Measurements from ENCODE around the gene TNIP2. TPM values are rescaled to one million over a fixed set of nuclear protein-coding genes. Genes with fewer than 3 reads are reported as not detected.

TNIP2 gene
- total and polyA plus RNA-seq, 4 donors = 10.5 to 20.7 (median 13.5) TPM

GRCh38 chr4:2722033-2722432 is 34.1 kb downstream of the TNIP2 start (continued):
- TF ChIP-seq, protein P1, sequence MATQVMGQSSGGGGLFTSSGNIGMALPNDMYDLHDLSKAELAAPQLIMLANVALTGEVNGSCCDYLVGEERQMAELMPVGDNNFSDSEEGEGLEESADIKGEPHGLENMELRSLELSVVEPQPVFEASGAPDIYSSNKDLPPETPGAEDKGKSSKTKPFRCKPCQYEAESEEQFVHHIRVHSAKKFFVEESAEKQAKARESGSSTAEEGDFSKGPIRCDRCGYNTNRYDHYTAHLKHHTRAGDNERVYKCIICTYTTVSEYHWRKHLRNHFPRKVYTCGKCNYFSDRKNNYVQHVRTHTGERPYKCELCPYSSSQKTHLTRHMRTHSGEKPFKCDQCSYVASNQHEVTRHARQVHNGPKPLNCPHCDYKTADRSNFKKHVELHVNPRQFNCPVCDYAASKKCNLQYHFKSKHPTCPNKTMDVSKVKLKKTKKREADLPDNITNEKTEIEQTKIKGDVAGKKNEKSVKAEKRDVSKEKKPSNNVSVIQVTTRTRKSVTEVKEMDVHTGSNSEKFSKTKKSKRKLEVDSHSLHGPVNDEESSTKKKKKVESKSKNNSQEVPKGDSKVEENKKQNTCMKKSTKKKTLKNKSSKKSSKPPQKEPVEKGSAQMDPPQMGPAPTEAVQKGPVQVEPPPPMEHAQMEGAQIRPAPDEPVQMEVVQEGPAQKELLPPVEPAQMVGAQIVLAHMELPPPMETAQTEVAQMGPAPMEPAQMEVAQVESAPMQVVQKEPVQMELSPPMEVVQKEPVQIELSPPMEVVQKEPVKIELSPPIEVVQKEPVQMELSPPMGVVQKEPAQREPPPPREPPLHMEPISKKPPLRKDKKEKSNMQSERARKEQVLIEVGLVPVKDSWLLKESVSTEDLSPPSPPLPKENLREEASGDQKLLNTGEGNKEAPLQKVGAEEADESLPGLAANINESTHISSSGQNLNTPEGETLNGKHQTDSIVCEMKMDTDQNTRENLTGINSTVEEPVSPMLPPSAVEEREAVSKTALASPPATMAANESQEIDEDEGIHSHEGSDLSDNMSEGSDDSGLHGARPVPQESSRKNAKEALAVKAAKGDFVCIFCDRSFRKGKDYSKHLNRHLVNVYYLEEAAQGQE (IDR thresholded peaks at IDR 0.05) = no peak
- TF ChIP-seq JUND (IDR thresholded peaks at IDR 0.05) (no peak), FOXA1 (IDR thresholded peaks at IDR 0.05) (no peak), HNF4A (conservative IDR thresholded peaks at IDR 0.05) (no peak)

- no peak overlapping the region for H3K27ac ChIP-seq (ENCODE audit: low read depth in 1 of 2, low read length in 2 of 2)
- no peak for DNase-seq (ENCODE audit: low spot score)
- no peak overlapping the region for H3K4me3 ChIP-seq (ENCODE audit: low read depth in 1 of 3, low read length in 3 of 3)
- H3K36me3 ChIP-seq (ENCODE audit: control insufficient read depth in 4 of 4, insufficient read depth in 3 of 4, low read depth in 1 of 4, low read length in 3 of 4) = peaks cover 5 to 21% (median 18%) of the 10 kb centered on the region in 4 donors
- H3K4me1 ChIP-seq (ENCODE audit: control insufficient read depth in 4 of 4, insufficient read depth in 4 of 4, low read length in 3 of 4) = no peaks in the 10 kb centered on the region
- 94% methylated on average over 11 of the region's 11 CpGs for WGBS
- TF ChIP-seq ATF3 (IDR thresholded peaks at IDR 0.05) (no peak), NR2F2 (IDR thresholded peaks at IDR 0.05) (no peak), EGR1 (IDR thresholded peaks at IDR 0.05; ENCODE audit: low read depth in 2 of 2) (no peak), SP1 (IDR thresholded peaks at IDR 0.05) (no peak), TAF1 (conservative IDR thresholded peaks at IDR 0.05) (no peak), FOXA1 (IDR thresholded peaks at IDR 0.05) (no peak), GABPA (IDR thresholded peaks at IDR 0.05 in 1 of 2, conservative IDR thresholded peaks at IDR 0.05 in 1 of 2) (no peak), ZBTB33 (IDR thresholded peaks at IDR 0.05) (no peak), RXRA (IDR thresholded peaks at IDR 0.05) (no peak), JUND (IDR thresholded peaks at IDR 0.05) (no peak)
- TF ChIP-seq, protein P1 (IDR thresholded peaks at IDR 0.05) = no peak
- TF ChIP-seq, protein P2, sequence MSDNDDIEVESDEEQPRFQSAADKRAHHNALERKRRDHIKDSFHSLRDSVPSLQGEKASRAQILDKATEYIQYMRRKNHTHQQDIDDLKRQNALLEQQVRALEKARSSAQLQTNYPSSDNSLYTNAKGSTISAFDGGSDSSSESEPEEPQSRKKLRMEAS (IDR thresholded peaks at IDR 0.05) = no peak
- H3K9me3 ChIP-seq (ENCODE audit: control insufficient read depth in 4 of 4, low read length in 3 of 4) = no peaks in the 10 kb centered on the region
- H3K27me3 ChIP-seq (ENCODE audit: control insufficient read depth in 4 of 4, insufficient read depth in 4 of 4, low read length in 3 of 4) = no peaks in the 10 kb centered on the region
- no peak overlapping the region for H3K9ac ChIP-seq (ENCODE audit: low read depth in 1 of 2, low read length in 2 of 2)
These were observed 34.5 kb downstream of the TNIP2 start for GRCh38 chr4:2721586-2721985.
